GM12878 (cell line): ENCODE results near the gene BTNL8. TPM values are rescaled to one million over a fixed set of nuclear protein-coding genes. Genes with fewer than 3 reads are reported as not detected.

Experiments
- ATAC-seq: fragments of 200-7000 bp; cut with Tn5 transposase; 3 replicates; pipeline ENCODE4 v1.9.1; 2020; ENCODE audit warnings: mild to moderate bottlenecking, moderate library complexity
- BruUV-seq: library from RNA; stranded (reverse); fragments of 400-500 nt; replicated peaks from 2 replicates; lab custom pipeline; 2021; lab: Mats Ljungman, UMichigan
- CTCF ChIA-PET: fragments of 300-600 bp; sonication (Branson Sonifier 250); formaldehyde crosslinking; extraction: SDS; loops from one replicate; lab custom pipeline; 2021; ENCODE audit warnings: inconsistent platforms; lab: Yijun Ruan, JAX
- POLR2A ChIA-PET: fragments of 350-600 bp; formaldehyde crosslinking; extraction: SDS; loops from one replicate; lab custom pipeline; 2021; ENCODE audit warnings: inconsistent platforms; lab: Charles Lee
- RAD21 ChIA-PET: fragments of 300-600 bp; sonication (Branson Sonifier 250); formaldehyde crosslinking; loops from one replicate; lab custom pipeline; 2023; ENCODE audit warnings: antibody characterized with exemption; ENCODE audit not compliant: unreplicated experiment; lab: Charles Lee
- SMC1A ChIA-PET: fragments of 300-600 bp; sonication (Branson Sonifier 250); formaldehyde crosslinking; loops from one replicate; lab custom pipeline; 2023; ENCODE audit not compliant: unreplicated experiment, uncharacterized antibody; lab: Charles Lee
- DNase-seq: peaks from one replicate; pipeline ENCODE4 v3.0.0-alpha.2; 2011; ENCODE audit warnings: low read depth, low spot score
- FAIRE-seq: peaks from 3 replicates; lab custom pipeline; 2011; peaks lifted over from hg19 to GRCh38; lab: Jason Lieb, UNC
- H2AFZ ChIP-seq: 2 replicates; pipeline ENCODE4 v1.6.0; 2011; ENCODE audit warnings: low read depth, low read length, control low read depth; ENCODE audit not compliant: control insufficient read depth
- H3K27ac ChIP-seq: 2 replicates; pipeline ENCODE4 v1.5.1; 2011; ENCODE audit warnings: control low read depth; ENCODE audit not compliant: control insufficient read depth, insufficient read depth
- H3K27me3 ChIP-seq, 2 experiments: replicated peaks in 1 of 2; 2 replicates each; pipeline versions ENCODE4 v1.6.0 to v1.6.1; 2011; ENCODE audit warnings: low read length in 1 of 2; ENCODE audit not compliant: control insufficient read depth in 2 of 2, insufficient read depth in 2 of 2
- H3K36me3 ChIP-seq, 2 experiments: 2 replicates each; pipeline ENCODE4 v1.5.1; 2011; ENCODE audit warnings: low read length in 1 of 2; ENCODE audit not compliant: control insufficient read depth in 2 of 2, insufficient read depth in 2 of 2
- H3K4me1 ChIP-seq: 2 replicates; pipeline ENCODE4 v1.6.1; 2011; ENCODE audit warnings: mild to moderate bottlenecking, low read length, moderate library complexity, mixed read lengths; ENCODE audit not compliant: control insufficient read depth, insufficient read depth
- H3K4me2 ChIP-seq: 2 replicates; pipeline ENCODE4 v1.6.0; 2011; ENCODE audit warnings: control low read depth; ENCODE audit not compliant: control insufficient read depth, insufficient read depth
- H3K4me3 ChIP-seq: fragments of 200-600 bp; sonication (generic); 2 replicates; pipeline ENCODE4 v1.5.1; 2016
- H3K79me2 ChIP-seq: 2 replicates; pipeline ENCODE4 v1.6.0; 2011; ENCODE audit warnings: low read length; ENCODE audit not compliant: control insufficient read depth, insufficient read depth
- H3K9ac ChIP-seq: 2 replicates; pipeline ENCODE4 v1.8.0; 2011; ENCODE audit warnings: low read length, control low read depth, mixed read lengths; ENCODE audit not compliant: control insufficient read depth, insufficient read depth
- H3K9me3 ChIP-seq: replicated peaks from 3 replicates; pipeline ENCODE4 v1.5.1; 2011; ENCODE audit warnings: mild to moderate bottlenecking, low read length; ENCODE audit not compliant: control insufficient read depth, insufficient read depth
- H4K20me1 ChIP-seq: 2 replicates; pipeline ENCODE4 v1.6.0; 2011; ENCODE audit not compliant: control insufficient read depth, insufficient read depth
- BACH1 ChIP-seq: fragments of 450-650 bp; IDR thresholded peaks from 2 replicates; pipeline ENCODE4 v1.6.1; 2017; ENCODE audit warnings: mild to moderate bottlenecking, borderline replicate concordance
- CBX5 ChIP-seq: sonication (generic); IDR thresholded peaks from 2 replicates; pipeline ENCODE4 v1.6.1; 2016; ENCODE audit warnings: low read depth, moderate library complexity, mild to moderate bottlenecking, inconsistent platforms
- IRF5 ChIP-seq: fragments of 450-650 bp; IDR thresholded peaks from 2 replicates; pipeline ENCODE4 v1.6.1; 2017; ENCODE audit warnings: borderline replicate concordance
- PAX8 ChIP-seq: fragments of 450-650 bp; IDR thresholded peaks from 2 replicates; pipeline ENCODE4 v1.6.1; 2017; ENCODE audit warnings: mild to moderate bottlenecking, moderate library complexity
- PBX3 ChIP-seq: IDR thresholded peaks from 2 replicates; pipeline ENCODE4 v1.6.1; 2011; ENCODE audit warnings: mild to moderate bottlenecking, low read depth, low read length, moderate library complexity; ENCODE audit not compliant: insufficient replicate concordance
- SPI1 ChIP-seq: IDR thresholded peaks from 2 replicates; pipeline ENCODE4 v1.6.1; 2011; ENCODE audit warnings: low read depth, mild to moderate bottlenecking, low read length, moderate library complexity, borderline replicate concordance; ENCODE audit not compliant: insufficient read depth
- ZSCAN29 ChIP-seq: fragments of 450-650 bp; IDR thresholded peaks from 2 replicates; pipeline ENCODE4 v1.6.1; 2017; ENCODE audit warnings: mild to moderate bottlenecking, moderate library complexity
- WGBS: methylation state at CpG from one replicate; pipeline ENCODE4 v1.1.6; 2016; ENCODE audit warnings: low lambda C conversion rate; ENCODE audit not compliant: insufficient replicate concordance, insufficient coverage; ENCODE audit errors: missing lambda C conversion rate; 5-methylcytosine and 5-hydroxymethylcytosine counted together
- in situ Hi-C: fragments of 300-500 bp; cut with MboI; formaldehyde crosslinking; loops from 9 replicates; pipeline ENCODE4 v1.14.3; 2018; ENCODE audit warnings: mixed read lengths
- intact Hi-C: fragments of 100-400 bp; cut with micrococcal nuclease; formaldehyde crosslinking; loops from one replicate; pipeline ENCODE4 v1.14.2; 2022; ENCODE audit not compliant: unreplicated experiment
- polyA plus RNA-seq, 11 experiments: library from polyadenylated mRNA; depleted of rRNA in 4 of 11; unstranded in 6 of 11; stranded (reverse) in 5 of 11; fragments of >200 nt; fragmentation: Nextera tagmentation in 4 of 11; fragmentation: Illumina TruSeq in 1 of 11; extraction: Ambion mirVana in 4 of 11; extraction: Trizol in 1 of 11; gene quantifications; 1 replicate in 1 of 11; 2 replicates in 10 of 11; pipeline versions ENCODE4 v1.2.1 to v1.2.3, GENCODE V29; 2011 to 2016; ENCODE audit warnings: inconsistent platforms in 2 of 11, missing spikeins in 2 of 11, low read depth in 1 of 11
- total RNA-seq, 4 experiments: library from RNA; depleted of rRNA in 3 of 4; stranded (reverse); fragments of >200 nt in 3 of 4; fragmentation: Illumina TruSeq in 1 of 4; extraction: Trizol in 1 of 4; gene quantifications; 2 replicates each; pipeline versions ENCODE4 v1.2.1 to v1.2.3, GENCODE V29; 2013 to 2021

BTNL8 gene
- total and polyA plus RNA-seq, 10 of the 15 experiments (the other 5 are each of a cell fraction or from before 2014, with no cell fraction given), result 0.13 to 3.4 (median 0.26) TPM; not detected in 2

- TF ChIP-seq IRF5 (no peak), ZSCAN29 (no peak), PBX3 (no peak)
These were observed 51.5 kb downstream of the BTNL8 start (continued) for GRCh38 chr5:180950291-180950949.

- 84% methylated on average over 5 of the region's 5 CpGs for WGBS
- in situ Hi-C loops, result no loop called here
- no peaks in the 10 kb centered on the region for H3K79me2 ChIP-seq
- H3K27ac ChIP-seq, result no peak overlapping the region
- POLR2A ChIA-PET, result interaction anchor here (1.0 kb wide), 1 partner anchor 92 kb away, joined by 3 read pairs; no protein-coding TSS in a partner anchor
- no peak overlapping the region for H3K4me2 ChIP-seq
- H3K9me3 ChIP-seq, result no peaks in the 10 kb centered on the region; the same call in 2 of the 3 replicates
- H3K4me1 ChIP-seq, result no peaks in the 10 kb centered on the region
- H3K9ac ChIP-seq, result no peak overlapping the region
- RAD21 ChIA-PET, result interaction anchor here (0.7 kb wide), 1 partner anchor 92 kb away, joined by 3 read pairs; no protein-coding TSS in a partner anchor
- FAIRE-seq (no peak), DNase-seq (no peak), ATAC-seq (no peak)
- no peaks in the 10 kb centered on the region for H3K27me3 ChIP-seq
- BruUV-seq, result no TSS peak
- no peak overlapping the region for H2AFZ ChIP-seq
- CTCF ChIA-PET, result interaction anchor here (1.9 kb wide), 1 partner anchor 16 kb away, joined by 6 read pairs; no protein-coding TSS in a partner anchor
- SMC1A ChIA-PET, result interaction anchor here (0.6 to 1.9 kb wide), 6 partner anchors 14 to 163 kb away, joined by 3 to 5 read pairs (median 4); no protein-coding TSS in a partner anchor
- H3K36me3 ChIP-seq, result no peaks in the 10 kb centered on the region
- TF ChIP-seq SPI1, result no peak
- no peak for TF ChIP-seq BACH1
- TF ChIP-seq PAX8, result no peak
- no peak for TF ChIP-seq CBX5
- TF ChIP-seq, all 136 proteins: peak for 0
- intact Hi-C loops, result no loop called here
- H4K20me1 ChIP-seq, result no peaks in the 10 kb centered on the region
- H3K4me3 ChIP-seq, result no peak overlapping the region
These were observed 60.7 kb downstream of the BTNL8 start for GRCh38 chr5:180959661-180960060.
